ENCODE results near the gene EXOC3.

- TF ChIP-seq SUZ12 (IDR thresholded peaks at IDR 0.05; ENCODE audit: extremely low read depth, insufficient read depth, insufficient read length) (no peak), YY1 (IDR thresholded peaks at IDR 0.05; ENCODE audit: insufficient read depth, insufficient read length) (no peak), ZNF274 (IDR thresholded peaks at IDR 0.05; ENCODE audit: low read depth, low read length) (no peak)
Observed at GRCh38 chr5:425714-426113, 17.3 kb upstream of the EXOC3 start.

Data from NT2/D1 (cell line).